ENCODE measurements around the gene APBB2. TPM values are rescaled to one million over a fixed set of nuclear protein-coding genes. Genes with fewer than 3 reads are reported as not detected.
"Not testable (repeated sequence)": the region's sequence is repeated elsewhere in the genome, so short reads cannot be mapped to it uniquely, and the experiment has no call there.

Gene APBB2
- total and polyA plus RNA-seq, 2 donors = 20.6 to 67.8 TPM

DNA sequence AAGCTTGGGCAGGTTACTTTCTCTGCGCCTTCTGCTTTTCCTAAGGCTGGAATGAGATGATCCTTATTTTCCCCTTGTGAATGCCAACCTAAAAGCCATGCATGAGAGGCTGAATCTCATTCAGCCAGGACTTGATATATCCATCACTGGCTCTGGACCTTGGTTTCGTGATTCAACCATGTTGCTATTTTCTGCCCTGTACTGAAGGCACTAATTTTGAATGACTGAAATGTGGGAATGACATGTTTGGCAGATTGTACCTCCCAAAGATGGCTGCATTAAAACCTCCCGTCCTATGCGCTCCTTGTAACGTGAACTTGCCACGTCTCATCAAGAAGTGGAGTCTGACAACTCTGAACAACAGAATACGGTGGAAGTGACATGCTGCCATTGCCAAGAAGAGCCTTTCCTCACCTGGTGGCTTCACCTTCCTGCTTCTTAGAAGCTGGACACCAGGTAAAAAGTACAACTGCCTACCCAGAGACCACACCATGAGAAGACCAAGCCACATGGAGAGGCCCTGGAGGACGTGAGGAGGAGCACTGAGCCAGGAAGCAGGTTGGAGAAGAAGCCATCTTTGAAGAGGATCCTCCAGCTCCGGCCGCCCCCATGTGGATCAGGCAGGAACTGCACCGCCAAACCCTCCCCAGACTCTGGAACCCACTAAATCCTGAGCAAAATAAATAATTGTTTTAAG, 290.1 kb downstream of the APBB2 start:
- no peaks in the 10 kb centered on the region for H3K36me3 ChIP-seq (ENCODE audit: insufficient read depth)
- no peak overlapping the region for H3K4me3 ChIP-seq (ENCODE audit: low read depth, low read length)
- no peak overlapping the region for H3K27ac ChIP-seq (ENCODE audit: low read depth)
- no peak for DNase-seq (ENCODE audit: extremely low spot score)
- no peaks in the 10 kb centered on the region for H3K4me1 ChIP-seq (ENCODE audit: insufficient read depth)
- 75% methylated on average over 11 of the region's 11 CpGs for WGBS

DNA sequence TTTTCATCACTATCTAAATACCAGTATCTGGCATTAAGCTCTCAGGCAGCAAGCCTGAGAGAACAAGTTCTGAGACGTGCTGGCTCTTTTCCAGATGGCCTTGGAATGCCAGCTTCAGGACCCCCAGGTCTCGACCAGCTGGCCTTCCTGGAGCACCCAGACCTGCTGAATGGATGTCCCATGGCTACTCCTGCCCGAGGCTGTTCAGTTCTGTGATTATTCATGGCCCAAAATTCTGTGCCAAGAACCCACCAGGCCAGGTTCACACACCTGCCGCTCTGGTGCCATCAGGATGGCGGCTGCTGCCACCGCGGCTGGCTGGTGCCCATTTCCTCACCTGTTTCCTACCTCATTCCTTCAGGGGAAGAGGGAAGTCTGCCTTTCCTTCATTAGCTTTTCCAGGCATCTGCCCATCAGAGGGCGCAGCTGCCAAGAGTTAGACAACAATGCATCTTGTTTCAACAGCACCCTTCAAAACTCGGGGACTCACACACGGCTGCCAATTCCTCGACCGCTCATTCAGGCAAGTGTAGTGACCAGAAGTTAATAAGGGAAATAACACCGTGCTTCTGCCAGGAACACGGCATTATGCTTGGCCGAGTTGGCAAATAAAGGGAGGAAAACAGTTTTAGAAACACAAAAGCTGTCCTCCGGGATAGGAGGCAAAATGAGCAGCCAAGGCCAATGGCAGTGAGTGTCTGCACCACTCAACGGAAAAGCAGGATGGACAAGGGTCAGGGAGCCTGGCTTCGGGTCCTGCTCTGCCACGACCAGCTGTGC, 290.8 kb downstream of the APBB2 start:
- Histone ChIP-seq H3K36me3 (ENCODE audit: insufficient read depth) (no peaks in the 10 kb centered on the region), H3K4me1 (ENCODE audit: insufficient read depth) (no peaks in the 10 kb centered on the region), H3K27ac (ENCODE audit: low read depth) (no peak overlapping the region), H3K4me3 (ENCODE audit: low read depth, low read length) (no peak overlapping the region)
- 84% methylated on average over 19 of the region's 19 CpGs for WGBS
- DNase-seq (ENCODE audit: extremely low spot score) = no peak

DNA sequence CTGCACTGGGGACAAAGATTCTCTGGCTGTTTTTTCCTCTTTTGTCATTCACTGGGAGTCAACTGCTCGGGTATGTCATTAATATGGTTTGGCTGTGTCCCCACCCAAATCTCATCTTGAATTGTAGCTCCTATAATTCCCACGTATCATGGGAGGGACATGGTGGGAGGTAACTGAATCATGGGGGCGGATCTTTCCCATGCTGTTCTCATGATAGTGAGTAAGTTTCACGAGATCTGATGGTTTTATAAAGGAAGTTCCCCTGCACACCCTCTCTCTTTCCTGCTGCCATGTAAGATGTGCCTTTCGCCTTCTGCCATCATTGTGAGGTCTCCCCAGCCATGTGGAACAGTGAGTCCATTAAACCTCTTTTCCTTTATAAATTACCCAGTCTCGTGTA, 294.4 kb downstream of the APBB2 start:
- not testable (repeated sequence) for H3K4me3 ChIP-seq (ENCODE audit: low read depth, low read length); DNase-seq (ENCODE audit: extremely low spot score); H3K27ac ChIP-seq (ENCODE audit: low read depth); H3K4me1 ChIP-seq (ENCODE audit: insufficient read depth); H3K36me3 ChIP-seq (ENCODE audit: insufficient read depth)
- 94% methylated on average over 6 of the region's 6 CpGs for WGBS

DNA sequence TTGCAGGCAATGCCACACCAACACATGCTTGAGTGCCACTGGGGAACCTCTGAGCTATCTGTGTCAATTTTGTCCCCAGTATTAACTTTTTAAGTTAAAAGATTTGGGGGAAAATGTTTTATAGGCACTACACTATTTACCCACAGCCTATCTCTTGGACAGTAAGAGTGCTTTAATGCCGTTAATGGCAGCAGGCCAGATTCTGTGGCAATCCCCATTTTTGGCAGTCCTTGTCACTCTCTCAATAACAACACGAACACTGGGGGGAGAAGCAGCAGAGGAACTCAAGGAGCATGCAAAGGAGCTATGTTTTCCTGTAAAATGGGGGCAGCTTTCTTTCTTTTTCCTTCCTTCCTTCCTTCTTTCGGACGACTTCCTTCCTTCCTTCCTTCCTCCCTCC, 296.0 kb downstream of the APBB2 start:
- WGBS = 27% methylated on average over 4 of the region's 4 CpGs
- DNase-seq (ENCODE audit: extremely low spot score) = no peak
- H3K36me3 ChIP-seq (ENCODE audit: insufficient read depth) = no peaks in the 10 kb centered on the region
- H3K4me3 ChIP-seq (ENCODE audit: low read depth, low read length) = no peak overlapping the region
- no peak overlapping the region for H3K27ac ChIP-seq (ENCODE audit: low read depth)
- H3K4me1 ChIP-seq (ENCODE audit: insufficient read depth) = no peaks in the 10 kb centered on the region

DNA sequence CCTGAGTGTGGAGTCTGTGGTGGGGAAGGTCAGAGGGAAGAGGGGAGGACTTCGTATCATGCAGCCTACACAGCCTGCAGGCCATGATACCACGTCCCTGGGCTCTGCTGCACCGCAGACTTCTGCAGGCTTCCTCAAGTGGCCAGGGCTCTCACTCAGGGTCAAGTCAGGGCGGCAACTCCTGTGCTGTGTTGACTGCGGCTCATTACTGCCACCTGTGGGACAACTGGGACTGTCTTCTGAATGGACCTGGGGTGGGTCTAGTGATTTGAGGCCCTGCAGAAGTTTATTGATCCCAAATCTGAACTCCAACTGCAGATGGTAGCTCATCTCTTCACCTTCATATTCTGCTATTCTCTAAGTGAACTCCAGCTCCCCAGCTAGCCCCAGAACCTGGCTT, 297.5 kb downstream of the APBB2 start:
- Histone ChIP-seq H3K4me1 (ENCODE audit: insufficient read depth) (no peaks in the 10 kb centered on the region), H3K36me3 (ENCODE audit: insufficient read depth) (no peaks in the 10 kb centered on the region), H3K27ac (ENCODE audit: low read depth) (no peak overlapping the region), H3K4me3 (ENCODE audit: low read depth, low read length) (no peak overlapping the region)
- no peak for DNase-seq (ENCODE audit: extremely low spot score)
- 90% methylated on average over 5 of the region's 5 CpGs for WGBS

DNA sequence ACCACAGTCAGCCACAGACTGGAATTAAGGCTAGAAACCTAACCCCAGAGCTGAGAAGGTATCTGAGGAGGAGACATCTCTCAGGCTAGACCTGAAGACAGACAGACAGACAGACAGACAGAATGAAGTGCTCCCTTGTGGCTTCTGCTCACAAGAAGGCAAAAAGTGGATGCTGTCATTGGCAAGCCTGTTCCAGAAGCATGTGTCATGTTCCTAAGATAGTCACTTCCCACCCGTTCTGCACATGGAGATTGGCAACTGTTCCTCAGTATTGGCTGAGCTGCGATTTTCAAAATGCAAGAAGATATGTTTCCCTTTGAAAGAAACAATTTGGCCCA, 298.2 kb downstream of the APBB2 start:
- 67% methylated on average over 2 of the region's 2 CpGs for WGBS
- no peaks in the 10 kb centered on the region for H3K36me3 ChIP-seq (ENCODE audit: insufficient read depth)
- H3K4me3 ChIP-seq (ENCODE audit: low read depth, low read length) = no peak overlapping the region
- no peak for DNase-seq (ENCODE audit: extremely low spot score)
- no peak overlapping the region for H3K27ac ChIP-seq (ENCODE audit: low read depth)
- no peaks in the 10 kb centered on the region for H3K4me1 ChIP-seq (ENCODE audit: insufficient read depth)

DNA sequence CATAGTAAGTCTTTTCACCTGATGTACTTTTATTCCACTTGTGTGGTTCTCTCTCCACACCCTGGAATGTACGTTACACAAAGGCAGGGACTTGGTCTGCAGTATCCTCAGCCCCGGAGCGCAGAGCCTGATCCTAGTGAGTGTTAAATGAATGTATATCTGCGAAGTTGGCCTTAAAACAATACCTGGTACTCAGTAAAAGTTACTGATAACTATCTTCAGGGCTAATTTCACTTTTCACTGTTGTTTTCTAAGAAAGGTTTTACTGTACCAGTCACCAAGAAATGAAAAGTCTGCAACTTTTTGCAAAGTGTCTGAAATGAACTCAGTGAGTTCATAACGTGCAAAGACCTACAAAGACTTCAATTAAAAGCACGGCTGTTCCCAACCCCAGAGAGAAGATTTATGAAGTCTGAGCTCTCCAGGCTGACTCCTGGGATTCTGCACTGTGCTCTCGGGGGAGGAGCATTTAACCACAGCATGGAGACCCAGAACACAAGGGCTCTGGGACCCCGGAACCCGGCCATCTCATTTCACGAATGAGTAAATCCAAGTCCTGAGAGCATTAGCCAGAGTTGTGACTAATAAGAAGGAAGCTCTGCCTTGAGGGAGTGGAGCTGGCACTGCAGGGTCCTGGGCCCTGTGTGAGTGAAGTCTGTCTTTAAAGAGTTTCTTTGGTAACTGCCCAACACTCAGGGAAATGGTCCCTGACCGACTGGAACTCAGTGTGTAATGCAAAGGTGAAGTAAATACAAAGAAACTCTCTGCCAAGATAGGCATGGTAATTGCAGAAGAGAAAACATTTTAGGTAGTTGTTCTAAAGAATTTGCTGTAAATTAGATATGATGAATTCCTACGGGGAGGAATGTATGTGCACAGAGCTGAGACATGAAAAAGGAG, 298.8 kb downstream of the APBB2 start:
- H3K36me3 ChIP-seq (ENCODE audit: insufficient read depth) = no peaks in the 10 kb centered on the region
- DNase-seq (ENCODE audit: extremely low spot score) = no peak
- WGBS = 81% methylated on average over 12 of the region's 12 CpGs
- no peaks in the 10 kb centered on the region for H3K4me1 ChIP-seq (ENCODE audit: insufficient read depth)
- no peak overlapping the region for H3K27ac ChIP-seq (ENCODE audit: low read depth)
- H3K4me3 ChIP-seq (ENCODE audit: low read depth, low read length) = no peak overlapping the region

DNA sequence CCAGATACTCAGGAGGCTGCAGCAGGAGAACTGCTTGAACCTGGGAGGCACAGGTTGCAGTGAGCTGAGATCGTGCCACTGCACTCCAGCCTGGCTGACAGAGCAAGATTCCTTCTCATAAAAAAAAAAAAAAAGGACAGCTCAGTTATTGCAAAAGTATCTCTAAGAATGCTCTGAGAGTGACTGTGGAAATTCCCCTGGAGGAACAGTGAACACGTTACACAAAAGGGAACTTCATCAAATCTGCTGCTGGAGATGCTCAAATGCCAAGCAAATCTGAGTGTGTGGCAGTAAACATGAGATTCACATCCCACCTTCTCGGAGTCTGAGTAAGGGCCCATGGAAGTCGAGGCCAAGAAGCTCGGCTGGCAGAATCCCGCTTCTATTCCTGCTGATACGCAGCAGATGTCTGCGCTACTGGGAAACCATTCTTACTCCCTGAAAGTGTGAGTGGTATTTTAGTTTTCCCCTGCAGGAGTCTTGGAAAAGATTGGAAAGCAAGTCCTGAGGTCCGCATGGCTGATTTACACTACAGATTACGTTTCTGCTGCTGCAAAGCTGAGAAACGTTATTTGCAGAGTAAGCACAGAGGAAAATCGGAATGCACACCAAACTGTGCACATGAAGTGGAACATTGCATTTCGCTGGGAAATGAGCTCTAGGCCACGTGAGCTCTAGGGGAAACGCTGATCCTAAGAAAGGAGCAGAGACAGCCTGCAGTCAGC, 301.7 kb downstream of the APBB2 start:
- WGBS = 62% methylated on average over 15 of the region's 15 CpGs
- Histone ChIP-seq H3K4me3 (ENCODE audit: low read depth, low read length) (no peak overlapping the region), H3K27ac (ENCODE audit: low read depth) (no peak overlapping the region), H3K4me1 (ENCODE audit: insufficient read depth) (no peaks in the 10 kb centered on the region), H3K36me3 (ENCODE audit: insufficient read depth) (no peaks in the 10 kb centered on the region)
- DNase-seq (ENCODE audit: extremely low spot score) = no peak

DNA sequence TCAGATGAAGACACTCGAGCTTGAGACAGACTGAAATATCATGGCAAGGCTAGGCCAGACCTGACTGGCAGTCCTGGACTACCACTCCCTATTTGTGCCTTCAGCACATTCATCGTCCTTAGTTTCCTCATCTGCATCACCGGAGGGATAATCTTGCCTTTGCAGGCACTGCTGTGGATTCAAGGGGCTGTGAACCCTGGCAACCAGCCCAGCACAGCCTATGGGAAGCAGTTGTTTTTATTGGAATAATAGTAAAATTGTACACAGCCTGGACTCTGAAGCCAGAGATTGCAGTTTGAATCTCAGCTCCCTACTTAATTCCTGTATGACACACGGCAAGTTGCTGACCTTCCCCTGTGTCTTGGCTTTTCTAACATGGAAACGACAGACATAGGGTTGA, 303.6 kb downstream of the APBB2 start:
- DNase-seq (ENCODE audit: extremely low spot score) = no peak
- H3K36me3 ChIP-seq (ENCODE audit: insufficient read depth) = no peaks in the 10 kb centered on the region
- no peak overlapping the region for H3K4me3 ChIP-seq (ENCODE audit: low read depth, low read length)
- H3K4me1 ChIP-seq (ENCODE audit: insufficient read depth) = no peaks in the 10 kb centered on the region
- 86% methylated on average over 5 of the region's 5 CpGs for WGBS
- no peak overlapping the region for H3K27ac ChIP-seq (ENCODE audit: low read depth)

DNA sequence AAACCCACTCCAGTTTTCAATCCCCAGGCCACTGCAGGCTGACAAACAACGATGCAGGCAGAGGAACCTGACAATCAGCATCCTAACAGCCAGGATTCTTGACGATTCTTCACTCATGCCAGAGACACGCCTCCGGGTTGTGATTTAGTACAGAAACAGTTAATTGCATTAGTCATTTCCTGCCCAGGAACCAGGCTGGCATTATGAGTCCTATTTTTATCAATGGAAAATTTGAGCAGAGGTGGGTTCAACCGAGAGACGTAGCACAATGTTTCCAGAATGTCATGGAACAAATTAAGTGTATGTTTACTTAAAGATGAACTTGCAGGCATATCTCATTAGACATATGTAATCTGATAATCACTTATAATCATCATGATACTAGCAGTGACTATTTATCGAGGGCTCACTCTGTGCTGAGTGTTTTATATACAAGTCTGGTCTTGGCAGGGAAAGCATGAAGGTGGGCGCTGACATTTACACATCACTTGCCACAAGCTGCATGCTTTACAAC, 304.9 kb downstream of the APBB2 start:
- WGBS = 36% methylated on average over 8 of the region's 8 CpGs
- Histone ChIP-seq H3K36me3 (ENCODE audit: insufficient read depth) (no peaks in the 10 kb centered on the region), H3K4me3 (ENCODE audit: low read depth, low read length) (no peak overlapping the region), H3K27ac (ENCODE audit: low read depth) (no peak overlapping the region), H3K4me1 (ENCODE audit: insufficient read depth) (no peaks in the 10 kb centered on the region)
- no peak for DNase-seq (ENCODE audit: extremely low spot score)

DNA sequence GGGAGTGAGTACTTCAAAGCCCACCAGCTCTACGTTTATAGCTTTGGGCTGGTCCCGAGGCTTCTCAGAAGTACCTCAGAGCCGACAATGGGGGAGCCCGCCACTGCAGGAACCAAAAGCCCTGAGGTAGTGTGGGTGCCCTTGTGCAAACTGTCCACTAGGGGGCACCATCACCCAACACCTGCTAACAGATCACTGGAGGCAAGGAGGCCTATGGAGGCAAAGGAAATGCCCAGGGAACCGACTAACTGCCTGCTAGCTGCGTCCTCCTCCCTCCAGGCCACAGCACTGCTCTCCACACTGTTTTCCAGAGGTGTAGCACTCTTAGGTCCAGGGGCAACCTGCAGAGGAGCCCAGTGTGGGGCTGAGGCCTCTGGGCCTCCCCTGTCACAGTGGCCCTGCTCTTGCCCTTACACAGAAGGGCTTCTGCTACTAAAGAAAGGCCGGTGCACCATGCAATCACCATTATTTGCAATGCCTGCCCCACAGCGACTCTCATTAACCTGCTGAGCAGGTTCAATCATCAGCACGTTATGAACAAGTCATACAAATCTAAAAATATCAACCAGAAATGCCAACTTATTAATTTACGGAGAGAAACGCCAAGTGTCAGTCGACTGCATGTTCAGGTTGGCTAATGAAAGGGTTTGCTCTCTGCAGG, 305.5 kb downstream of the APBB2 start:
- no peaks in the 10 kb centered on the region for H3K36me3 ChIP-seq (ENCODE audit: insufficient read depth)
- H3K4me3 ChIP-seq (ENCODE audit: low read depth, low read length) = no peak overlapping the region
- DNase-seq (ENCODE audit: extremely low spot score) = no peak
- H3K4me1 ChIP-seq (ENCODE audit: insufficient read depth) = no peaks in the 10 kb centered on the region
- H3K27ac ChIP-seq (ENCODE audit: low read depth) = no peak overlapping the region
- WGBS = 52% methylated on average over 12 of the region's 12 CpGs

DNA sequence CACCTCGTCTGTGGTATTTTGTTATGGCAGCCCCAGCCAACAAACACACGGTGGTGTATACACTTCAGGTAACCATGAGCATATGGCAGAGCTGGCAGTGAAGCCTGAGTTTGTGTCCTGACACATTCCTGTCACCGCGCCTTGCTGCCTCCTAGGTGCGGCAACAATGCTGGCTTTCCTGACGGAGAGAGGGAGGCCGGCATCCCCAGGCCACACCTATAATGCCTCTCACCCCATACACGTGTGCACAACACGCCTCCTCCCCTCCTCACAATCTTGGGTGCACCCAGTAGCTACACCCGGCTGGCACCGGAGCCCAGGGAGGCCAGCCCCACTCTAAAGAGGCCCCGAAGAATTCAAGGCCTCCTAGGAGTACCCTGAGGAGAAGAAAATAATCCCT, 306.0 kb downstream of the APBB2 start:
- H3K36me3 ChIP-seq (ENCODE audit: insufficient read depth) = no peaks in the 10 kb centered on the region
- H3K27ac ChIP-seq (ENCODE audit: low read depth) = no peak overlapping the region
- no peak for DNase-seq (ENCODE audit: extremely low spot score)
- WGBS = 80% methylated on average over 12 of the region's 12 CpGs
- no peaks in the 10 kb centered on the region for H3K4me1 ChIP-seq (ENCODE audit: insufficient read depth)
- no peak overlapping the region for H3K4me3 ChIP-seq (ENCODE audit: low read depth, low read length)

DNA sequence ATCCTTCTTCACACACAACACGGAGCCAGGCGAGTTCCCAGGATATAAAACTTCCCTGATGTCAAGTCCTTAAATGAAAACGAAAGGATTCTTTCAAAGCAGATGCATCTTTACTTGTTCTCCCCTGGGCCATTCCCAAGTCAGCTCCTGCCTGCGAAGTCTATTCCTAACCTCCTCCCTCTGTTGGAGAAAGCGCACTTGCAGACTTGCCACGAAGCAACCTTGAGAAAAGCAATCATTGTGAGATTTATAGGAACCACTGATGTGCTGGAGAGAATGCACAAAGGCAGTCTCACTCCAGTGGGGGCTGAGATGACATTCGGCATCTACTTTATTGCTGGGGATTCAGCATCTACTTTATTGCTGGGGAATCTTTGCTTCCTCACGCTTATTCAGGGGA, 308.9 kb downstream of the APBB2 start:
- Histone ChIP-seq H3K36me3 (ENCODE audit: insufficient read depth) (no peaks in the 10 kb centered on the region), H3K4me1 (ENCODE audit: insufficient read depth) (no peaks in the 10 kb centered on the region), H3K27ac (ENCODE audit: low read depth) (no peak overlapping the region), H3K4me3 (ENCODE audit: low read depth, low read length) (no peak overlapping the region)
- 89% methylated on average over 8 of the region's 8 CpGs for WGBS
- no peak for DNase-seq (ENCODE audit: extremely low spot score)

Data from urinary bladder (tissue), 4 donors.